ENCODE data around the gene ZNF792. TPM values are rescaled to one million over a fixed set of nuclear protein-coding genes. Genes with fewer than 3 reads are reported as not detected.
"Not testable (repeated sequence)": the region's sequence is repeated elsewhere in the genome, so short reads cannot be mapped to it uniquely, and the experiment has no call there.

Gene ZNF792
- total and polyA plus RNA-seq, 2 of the 4 experiments (the other 2 are of a cell fraction): 1.5 to 4.8 TPM

GRCh38 chr19:34992582-34992981 lies 28.6 kb upstream of the ZNF792 start:
- H4K5ac ChIP-seq (ENCODE audit: low read depth, low read length); H3K14ac ChIP-seq (replicated peaks; ENCODE audit: low read depth, low read length); dilution Hi-C loops (cut with HindIII; ENCODE audit: low sequenced_read_pairs, unreplicated experiment); H3K4me1 ChIP-seq (ENCODE audit: control insufficient read depth, insufficient read depth, low read length); H2BK120ac ChIP-seq (ENCODE audit: low read depth, low read length); H3K36me3 ChIP-seq (ENCODE audit: control insufficient read depth, insufficient read depth, low read length); H3K9me1 ChIP-seq (ENCODE audit: insufficient read depth, low read length); H3K4me3 ChIP-seq (ENCODE audit: insufficient read depth, low read depth, low read length); H2BK15ac ChIP-seq (ENCODE audit: low read depth, low read length); H4K91ac ChIP-seq (ENCODE audit: insufficient read depth, low read depth, low read length); DNase-seq; H4K20me1 ChIP-seq (ENCODE audit: insufficient read depth, low read length); H3K56ac ChIP-seq (ENCODE audit: extremely low read depth, insufficient read depth, low read length); H3K4me2 ChIP-seq (ENCODE audit: low read depth, low read length); H2BK20ac ChIP-seq (ENCODE audit: low read depth, low read length); H2BK5ac ChIP-seq (ENCODE audit: low read depth, low read length, poor library complexity, severe bottlenecking); H3K27ac ChIP-seq (ENCODE audit: insufficient read depth, low read length); in situ Hi-C loops (cut with MboI; ENCODE audit: low sequenced_read_pairs); POLR2A ChIA-PET (ENCODE audit: unreplicated experiment); CTCF ChIA-PET; H3K79me1 ChIP-seq (ENCODE audit: low read depth in 1 of 2, low read length in 2 of 2); H3K27me3 ChIP-seq (ENCODE audit: control insufficient read depth, insufficient read depth, low read length); H3K4ac ChIP-seq (ENCODE audit: low read depth, low read length); ATAC-seq (ENCODE audit: low read depth); H2AK9ac ChIP-seq (replicated peaks; ENCODE audit: low read depth, low read length, poor library complexity); H2AK5ac ChIP-seq (ENCODE audit: low read depth, low read length); BruUV-seq (replicated peaks); H3K23ac ChIP-seq (ENCODE audit: low read depth, low read length); H3K9ac ChIP-seq (ENCODE audit: low read depth, low read length); intact Hi-C loops (cut with micrococcal nuclease); H3K18ac ChIP-seq (ENCODE audit: low read depth, low read length); H4K8ac ChIP-seq (ENCODE audit: low read depth in 2 of 2, low read length in 2 of 2); H3K9me3 ChIP-seq (ENCODE audit: control insufficient read depth, insufficient read depth, low read length); H2AFZ ChIP-seq (replicated peaks; ENCODE audit: low read length, poor library complexity): not testable (repeated sequence)
- WGBS, 2 experiments (ENCODE audit: extremely low coverage in 2 of 2, insufficient read length in 1 of 2): 60% methylated on average over 1 of the region's 7 CpGs; no CpG with 5 or more reads in 1 of the 2 experiments

Measured in IMR-90 (cell line).